Measurements from ENCODE around the gene PDE3A. TPM values are rescaled to one million over a fixed set of nuclear protein-coding genes. Genes with fewer than 3 reads are reported as not detected.

The PDE3A gene
- total RNA-seq, 5 donors from 2014 or later (not counting 1 experiment from before 2014, with no cell fraction given), result 0.03 to 0.10 (median 0.09) TPM; not detected in 2

DNA sequence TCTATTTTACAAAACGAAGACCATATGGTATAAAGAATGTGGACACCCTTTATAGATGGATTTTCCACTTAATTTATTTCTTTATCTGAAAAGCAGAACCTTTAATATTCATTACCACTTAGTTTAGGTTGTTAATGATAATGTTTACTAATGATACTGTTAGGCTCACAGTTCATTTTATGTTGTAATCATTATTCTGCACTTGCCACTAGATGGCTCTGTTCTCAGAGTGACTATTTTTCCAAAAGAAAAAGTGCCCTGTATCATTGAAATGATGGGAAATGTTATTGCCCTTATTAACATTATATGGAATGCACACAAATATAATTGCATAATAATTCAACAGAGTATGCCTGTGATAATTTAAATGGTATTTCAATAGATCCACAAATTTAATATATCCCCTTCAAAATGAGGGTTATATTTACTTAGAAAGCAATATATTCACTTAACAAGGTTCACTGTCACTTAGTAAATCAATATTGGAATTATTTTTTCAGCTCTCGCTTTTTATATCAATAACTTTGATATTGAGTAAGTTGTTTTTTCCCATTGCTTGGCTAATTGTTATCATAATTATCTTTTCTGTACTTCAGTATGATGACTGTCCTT is 95.7 kb downstream of the PDE3A start:
- no peak overlapping the region for H3K27ac Mint-ChIP-seq
- H3K27ac ChIP-seq (ENCODE audit: low read length), result no peak overlapping the region
- H3K9me3 Mint-ChIP-seq, result no peaks in the 10 kb centered on the region
- no peaks in the 10 kb centered on the region for H3K36me3 Mint-ChIP-seq
- H3K4me1 ChIP-seq (ENCODE audit: control insufficient read depth in 1 of 2, extremely low read depth in 1 of 2, insufficient read depth in 2 of 2, low read length in 2 of 2), result no peaks in the 10 kb centered on the region
- no peak for DNase-seq
- WGBS (ENCODE audit: insufficient coverage), result no CpG with 5 or more reads among the region's 2 CpGs
- no peak for ATAC-seq (replicated peaks in 1 of 4)
- H3K27me3 Mint-ChIP-seq, result no peaks in the 10 kb centered on the region
- no peak overlapping the region for H3K4me3 ChIP-seq (ENCODE audit: control insufficient read depth in 1 of 2, extremely low read depth in 1 of 2, low read length in 1 of 2)
- no peaks in the 10 kb centered on the region for H3K9me3 ChIP-seq
- ChIA-PET POLR2A (no interaction called here), CTCF (no interaction called here)
- H3K4me3 Mint-ChIP-seq, result no peak overlapping the region
- no peaks in the 10 kb centered on the region for H3K27me3 ChIP-seq (replicated peaks in 1 of 2; ENCODE audit: control insufficient read depth in 2 of 2, extremely low read depth in 1 of 2, insufficient read depth in 2 of 2, low read length in 1 of 2)
- H3K4me1 Mint-ChIP-seq, result no peaks in the 10 kb centered on the region
- H3K36me3 ChIP-seq (ENCODE audit: control insufficient read depth in 2 of 2, extremely low read depth in 1 of 2, insufficient read depth in 1 of 2, low read length in 1 of 2), result no peaks in the 10 kb centered on the region

DNA sequence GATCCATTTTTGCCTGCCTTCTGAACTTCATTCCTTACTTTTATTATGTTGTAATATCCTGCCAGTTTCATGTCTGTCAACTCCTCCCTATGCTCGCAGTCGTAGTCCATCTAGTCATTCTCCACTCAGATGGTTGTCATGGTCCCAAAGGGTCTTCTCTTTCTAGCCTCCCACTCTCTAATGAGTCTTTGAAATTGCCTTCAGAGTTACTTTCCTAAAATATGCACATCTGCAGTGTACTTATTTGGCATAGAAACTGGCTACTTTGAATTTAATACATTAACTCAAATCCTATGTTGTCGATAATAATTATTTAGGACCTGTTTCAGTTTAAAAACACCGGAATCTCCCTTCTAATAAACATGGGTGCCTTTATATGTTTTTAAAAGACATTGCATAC is 101.0 kb downstream of the PDE3A start:
- Mint-ChIP-seq H3K4me1 (no peaks in the 10 kb centered on the region), H3K4me3 (no peak overlapping the region), H3K27me3 (no peaks in the 10 kb centered on the region), H3K27ac (no peak overlapping the region), H3K9me3 (no peaks in the 10 kb centered on the region), H3K36me3 (no peaks in the 10 kb centered on the region)
- ChIA-PET POLR2A (no interaction called here), CTCF (no interaction called here)
- Histone ChIP-seq H3K27ac (ENCODE audit: low read length) (no peak overlapping the region), H3K27me3 (replicated peaks in 1 of 2; ENCODE audit: control insufficient read depth in 2 of 2, extremely low read depth in 1 of 2, insufficient read depth in 2 of 2, low read length in 1 of 2) (no peaks in the 10 kb centered on the region), H3K4me3 (ENCODE audit: control insufficient read depth in 1 of 2, extremely low read depth in 1 of 2, low read length in 1 of 2) (no peak overlapping the region), H3K36me3 (ENCODE audit: control insufficient read depth in 2 of 2, extremely low read depth in 1 of 2, insufficient read depth in 1 of 2, low read length in 1 of 2) (no peaks in the 10 kb centered on the region), H3K9me3 (no peaks in the 10 kb centered on the region), H3K4me1 (ENCODE audit: control insufficient read depth in 1 of 2, extremely low read depth in 1 of 2, insufficient read depth in 2 of 2, low read length in 2 of 2) (no peaks in the 10 kb centered on the region)
- no peak for ATAC-seq (replicated peaks in 1 of 4)
- WGBS (ENCODE audit: insufficient coverage), result 94% methylated on average over 2 of the region's 4 CpGs
- no peak for DNase-seq

DNA sequence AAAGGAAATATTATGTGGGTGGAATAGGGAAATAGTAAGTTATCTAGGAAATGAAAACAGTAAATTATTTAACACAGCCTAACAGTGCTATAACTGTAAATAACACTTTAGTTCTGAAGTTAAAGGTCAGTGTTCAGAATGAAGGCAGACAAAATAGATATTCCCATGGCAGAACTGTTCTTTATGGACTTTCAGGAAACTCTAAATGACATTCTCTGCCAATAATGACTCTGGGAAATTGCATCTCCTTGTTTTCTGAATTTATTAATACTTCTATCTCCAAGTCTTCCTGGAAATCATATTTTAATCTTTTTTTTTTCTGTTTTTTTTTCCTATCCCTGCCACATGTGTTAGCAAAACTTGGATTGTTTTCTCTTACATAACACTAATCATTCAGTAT is 101.4 kb downstream of the PDE3A start:
- ChIA-PET POLR2A (no interaction called here), CTCF (no interaction called here)
- no peak overlapping the region for H3K27ac ChIP-seq (ENCODE audit: low read length)
- H3K27ac Mint-ChIP-seq, result no peak overlapping the region
- DNase-seq (no peak), ATAC-seq (replicated peaks in 1 of 4) (no peak)
- H3K36me3 ChIP-seq (ENCODE audit: control insufficient read depth in 2 of 2, extremely low read depth in 1 of 2, insufficient read depth in 1 of 2, low read length in 1 of 2), result no peaks in the 10 kb centered on the region
- H3K4me1 Mint-ChIP-seq, result no peaks in the 10 kb centered on the region
- H3K9me3 Mint-ChIP-seq, result no peaks in the 10 kb centered on the region
- no peak overlapping the region for H3K4me3 ChIP-seq (ENCODE audit: control insufficient read depth in 1 of 2, extremely low read depth in 1 of 2, low read length in 1 of 2)
- no peaks in the 10 kb centered on the region for H3K9me3 ChIP-seq
- H3K4me3 Mint-ChIP-seq, result no peak overlapping the region
- no peaks in the 10 kb centered on the region for H3K4me1 ChIP-seq (ENCODE audit: control insufficient read depth in 1 of 2, extremely low read depth in 1 of 2, insufficient read depth in 2 of 2, low read length in 2 of 2)
- H3K36me3 Mint-ChIP-seq, result no peaks in the 10 kb centered on the region
- H3K27me3 ChIP-seq (replicated peaks in 1 of 2; ENCODE audit: control insufficient read depth in 2 of 2, extremely low read depth in 1 of 2, insufficient read depth in 2 of 2, low read length in 1 of 2), result no peaks in the 10 kb centered on the region
- H3K27me3 Mint-ChIP-seq, result no peaks in the 10 kb centered on the region

DNA sequence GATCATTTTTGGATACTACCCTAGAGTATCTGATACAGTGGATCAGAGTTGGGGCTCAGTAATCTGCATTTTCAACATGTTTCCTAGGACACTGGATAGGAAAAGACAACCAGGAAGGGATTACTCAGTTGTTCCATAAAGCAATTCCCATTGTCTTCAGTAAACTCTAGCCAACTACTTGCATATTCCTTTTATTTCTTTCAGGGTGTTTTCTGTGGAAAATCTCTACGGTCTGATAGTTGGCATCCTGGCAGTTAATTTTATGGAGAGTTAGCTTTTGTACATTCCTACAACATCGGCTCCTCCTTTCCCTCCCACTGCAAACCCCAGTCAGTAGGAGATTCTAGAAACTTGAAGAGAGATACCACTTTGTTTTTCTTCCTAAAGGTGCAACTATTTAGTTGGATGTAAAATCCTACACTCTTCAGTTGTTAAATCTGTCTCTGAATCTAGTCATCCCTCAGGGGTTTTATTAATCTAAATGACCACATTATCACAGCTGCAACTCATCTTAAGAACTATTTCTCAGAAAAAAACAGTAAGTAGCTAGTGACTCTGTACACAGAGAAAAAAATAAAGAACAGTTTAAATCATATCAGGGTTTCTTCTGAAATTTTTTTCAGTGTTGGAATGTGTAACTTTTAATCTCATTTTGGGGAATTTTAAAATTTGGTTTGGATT is 103.9 kb downstream of the PDE3A start:
- Mint-ChIP-seq H3K27ac (no peak overlapping the region), H3K4me1 (no peaks in the 10 kb centered on the region), H3K27me3 (no peaks in the 10 kb centered on the region)

GRCh38 chr12:20473133-20473532 is 104.8 kb downstream of the PDE3A start:
- H3K4me3 ChIP-seq (ENCODE audit: control insufficient read depth in 1 of 2, extremely low read depth in 1 of 2, low read length in 1 of 2), result no peak overlapping the region
- no peak overlapping the region for H3K4me3 Mint-ChIP-seq
- ChIA-PET POLR2A (no interaction called here), CTCF (no interaction called here)
- no peaks in the 10 kb centered on the region for H3K4me1 ChIP-seq (ENCODE audit: control insufficient read depth in 1 of 2, extremely low read depth in 1 of 2, insufficient read depth in 2 of 2, low read length in 2 of 2)
- no peaks in the 10 kb centered on the region for H3K9me3 Mint-ChIP-seq
- no peaks in the 10 kb centered on the region for H3K9me3 ChIP-seq
- no peak overlapping the region for H3K27ac Mint-ChIP-seq
- no peaks in the 10 kb centered on the region for H3K4me1 Mint-ChIP-seq
- no peaks in the 10 kb centered on the region for H3K27me3 ChIP-seq (replicated peaks in 1 of 2; ENCODE audit: control insufficient read depth in 2 of 2, extremely low read depth in 1 of 2, insufficient read depth in 2 of 2, low read length in 1 of 2)
- no peaks in the 10 kb centered on the region for H3K36me3 Mint-ChIP-seq
- DNase-seq (no peak), ATAC-seq (replicated peaks in 1 of 4) (no peak)
- no peaks in the 10 kb centered on the region for H3K27me3 Mint-ChIP-seq
- no peak overlapping the region for H3K27ac ChIP-seq (ENCODE audit: low read length)
- 100% methylated on average over 2 of the region's 5 CpGs for WGBS (ENCODE audit: insufficient coverage)
- H3K36me3 ChIP-seq (ENCODE audit: control insufficient read depth in 2 of 2, extremely low read depth in 1 of 2, insufficient read depth in 1 of 2, low read length in 1 of 2), result no peaks in the 10 kb centered on the region

More for the DNA sequence above, 103.9 kb downstream of the PDE3A start:
- CTCF ChIA-PET, result no interaction called here
- Mint-ChIP-seq H3K4me3 (no peak overlapping the region), H3K9me3 (no peaks in the 10 kb centered on the region), H3K36me3 (no peaks in the 10 kb centered on the region)
- Histone ChIP-seq H3K27ac (ENCODE audit: low read length) (no peak overlapping the region), H3K27me3 (replicated peaks in 1 of 2; ENCODE audit: control insufficient read depth in 2 of 2, extremely low read depth in 1 of 2, insufficient read depth in 2 of 2, low read length in 1 of 2) (no peaks in the 10 kb centered on the region), H3K9me3 (no peaks in the 10 kb centered on the region), H3K4me1 (ENCODE audit: control insufficient read depth in 1 of 2, extremely low read depth in 1 of 2, insufficient read depth in 2 of 2, low read length in 2 of 2) (no peaks in the 10 kb centered on the region), H3K4me3 (ENCODE audit: control insufficient read depth in 1 of 2, extremely low read depth in 1 of 2, low read length in 1 of 2) (no peak overlapping the region), H3K36me3 (ENCODE audit: control insufficient read depth in 2 of 2, extremely low read depth in 1 of 2, insufficient read depth in 1 of 2, low read length in 1 of 2) (no peaks in the 10 kb centered on the region)
- no peak for ATAC-seq (replicated peaks in 1 of 4)
- DNase-seq, result no peak
- WGBS (ENCODE audit: insufficient coverage), result no CpG with 5 or more reads among the region's 2 CpGs
- POLR2A ChIA-PET, result no interaction called here

DNA sequence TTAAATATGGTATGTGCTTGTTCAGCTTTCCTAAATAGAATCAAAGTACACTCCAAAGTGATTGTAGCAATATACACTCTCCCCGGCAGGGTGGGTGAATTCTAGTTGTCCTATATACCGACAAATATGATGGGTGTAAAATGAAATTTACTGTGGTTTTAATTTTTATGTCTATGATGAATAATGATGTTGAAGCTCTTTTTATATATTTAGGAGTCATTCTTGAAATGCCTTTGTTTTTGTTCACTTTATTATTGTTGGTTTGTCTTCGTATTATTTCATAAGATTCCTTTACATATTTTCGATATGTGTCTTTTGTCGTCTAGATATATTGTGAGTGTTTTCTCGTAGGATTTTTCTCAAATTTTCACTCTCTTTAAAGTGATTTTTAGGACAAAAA is 105.7 kb downstream of the PDE3A start:
- Mint-ChIP-seq H3K9me3 (no peaks in the 10 kb centered on the region), H3K36me3 (no peaks in the 10 kb centered on the region), H3K4me1 (no peaks in the 10 kb centered on the region), H3K4me3 (no peak overlapping the region), H3K27ac (no peak overlapping the region), H3K27me3 (no peaks in the 10 kb centered on the region)
- no peak for ATAC-seq (replicated peaks in 1 of 4)
- WGBS (ENCODE audit: insufficient coverage), result no CpG with 5 or more reads among the region's 6 CpGs
- ChIA-PET POLR2A (no interaction called here), CTCF (no interaction called here)
- Histone ChIP-seq H3K36me3 (ENCODE audit: control insufficient read depth in 2 of 2, extremely low read depth in 1 of 2, insufficient read depth in 1 of 2, low read length in 1 of 2) (no peaks in the 10 kb centered on the region), H3K4me1 (ENCODE audit: control insufficient read depth in 1 of 2, extremely low read depth in 1 of 2, insufficient read depth in 2 of 2, low read length in 2 of 2) (no peaks in the 10 kb centered on the region), H3K4me3 (ENCODE audit: control insufficient read depth in 1 of 2, extremely low read depth in 1 of 2, low read length in 1 of 2) (no peak overlapping the region), H3K9me3 (no peaks in the 10 kb centered on the region), H3K27me3 (replicated peaks in 1 of 2; ENCODE audit: control insufficient read depth in 2 of 2, extremely low read depth in 1 of 2, insufficient read depth in 2 of 2, low read length in 1 of 2) (no peaks in the 10 kb centered on the region), H3K27ac (ENCODE audit: low read length) (no peak overlapping the region)
- DNase-seq, result no peak

DNA sequence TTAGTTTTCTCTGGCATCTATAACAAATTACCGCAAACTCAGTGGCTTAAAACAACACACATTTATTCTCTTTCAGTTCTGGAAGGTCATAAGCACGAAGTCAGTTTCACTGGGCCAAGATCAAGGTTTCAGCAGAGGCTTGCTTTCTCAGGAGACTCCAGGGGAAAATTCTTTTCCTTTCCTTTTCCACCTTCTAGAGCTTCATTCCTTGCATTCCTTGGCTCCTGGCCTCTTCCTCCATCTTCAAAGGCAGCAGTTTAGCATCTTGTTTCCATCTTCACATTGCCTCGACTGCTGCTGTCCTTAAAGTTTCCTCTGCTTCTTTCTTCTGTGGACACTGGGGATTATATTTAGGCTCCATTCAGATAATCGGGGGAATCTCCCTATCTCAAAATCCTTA is 106.1 kb downstream of the PDE3A start:
- H3K27me3 Mint-ChIP-seq, result no peaks in the 10 kb centered on the region
- CTCF ChIA-PET, result no interaction called here
- POLR2A ChIA-PET, result no interaction called here
- Histone ChIP-seq H3K36me3 (ENCODE audit: control insufficient read depth in 2 of 2, extremely low read depth in 1 of 2, insufficient read depth in 1 of 2, low read length in 1 of 2) (no peaks in the 10 kb centered on the region), H3K27me3 (replicated peaks in 1 of 2; ENCODE audit: control insufficient read depth in 2 of 2, extremely low read depth in 1 of 2, insufficient read depth in 2 of 2, low read length in 1 of 2) (no peaks in the 10 kb centered on the region), H3K4me1 (ENCODE audit: control insufficient read depth in 1 of 2, extremely low read depth in 1 of 2, insufficient read depth in 2 of 2, low read length in 2 of 2) (no peaks in the 10 kb centered on the region), H3K9me3 (no peaks in the 10 kb centered on the region), H3K4me3 (ENCODE audit: control insufficient read depth in 1 of 2, extremely low read depth in 1 of 2, low read length in 1 of 2) (no peak overlapping the region), H3K27ac (ENCODE audit: low read length) (no peak overlapping the region)
- no peak for DNase-seq
- no peak for ATAC-seq (replicated peaks in 1 of 4)
- no peak overlapping the region for H3K27ac Mint-ChIP-seq
- no peaks in the 10 kb centered on the region for H3K9me3 Mint-ChIP-seq
- WGBS (ENCODE audit: insufficient coverage), result 73% methylated on average over 1 of the region's 4 CpGs
- no peaks in the 10 kb centered on the region for H3K4me1 Mint-ChIP-seq
- no peaks in the 10 kb centered on the region for H3K36me3 Mint-ChIP-seq
- no peak overlapping the region for H3K4me3 Mint-ChIP-seq
